ENCODE results near the gene LYPD6.
A peak's percentile ranks its signal among the peaks of the same experiment; 100 is the strongest.

The LYPD6 gene

GRCh38 chr2:149468636-149469035 is 138.2 kb downstream of the LYPD6 start:
- peaks cover 7 to 14% of the 10 kb centered on the region in 2 experiments for H3K4me1 ChIP-seq (ENCODE audit: control insufficient read depth in 1 of 2, insufficient read depth in 2 of 2, low read length in 2 of 2)
- no peaks in the 10 kb centered on the region for H3K9me3 ChIP-seq (ENCODE audit: insufficient read depth, low read depth, low read length)
- H4K91ac ChIP-seq (ENCODE audit: low read depth, low read length), result peak overlapping the region; percentile 45
- no peak overlapping the region for H3K4me3 ChIP-seq (ENCODE audit: low read depth, low read length)
- no peak overlapping the region for H3K23ac ChIP-seq (ENCODE audit: low read length)
- no peak overlapping the region for H3K4ac ChIP-seq (ENCODE audit: low read depth, low read length)
- H2BK120ac ChIP-seq (ENCODE audit: insufficient read depth, low read length, poor library complexity), result peak overlapping the region; percentile 48
- H2AK5ac ChIP-seq (ENCODE audit: low read length), result peak overlapping the region; percentile 15
- no peak for DNase-seq
- H3K4me2 ChIP-seq (ENCODE audit: low read length), result no peak overlapping the region
- no CpG with 5 or more reads among the region's 4 CpGs for WGBS (ENCODE audit: extremely low coverage, insufficient coverage, insufficient read length)
- H3K9ac ChIP-seq (ENCODE audit: low read length), result no peak overlapping the region
- no peak overlapping the region for H4K8ac ChIP-seq (ENCODE audit: low read depth, low read length)
- peak overlapping the region; percentile 57 for H3K14ac ChIP-seq (ENCODE audit: low read length)
- no peak overlapping the region for H4K12ac ChIP-seq (ENCODE audit: low read depth, low read length)
- H3K27me3 ChIP-seq (ENCODE audit: insufficient read depth, low read length), result no peaks in the 10 kb centered on the region
- H2AFZ ChIP-seq (ENCODE audit: insufficient read depth, low read length, poor library complexity), result no peak overlapping the region
- peaks cover 21% of the 10 kb centered on the region for H3K79me1 ChIP-seq (ENCODE audit: low read length)
- H3K18ac ChIP-seq (ENCODE audit: low read length), result peak overlapping the region; percentile 25
- peak overlapping the region; percentile 55 for H2BK12ac ChIP-seq (ENCODE audit: low read length)
- peak overlapping the region; percentile 97 for H3K27ac ChIP-seq (ENCODE audit: low read depth, low read length)
- peaks cover 5 to 22% of the 10 kb centered on the region in 2 experiments for H3K36me3 ChIP-seq (ENCODE audit: control insufficient read depth in 1 of 2, insufficient read depth in 2 of 2, low read length in 2 of 2)
- peaks cover 2% of the 10 kb centered on the region for H3K79me2 ChIP-seq (ENCODE audit: control insufficient read depth, insufficient read depth, low read length, poor library complexity)
- peak overlapping the region; percentile 14 for H2BK5ac ChIP-seq (ENCODE audit: low read depth, low read length, poor library complexity)

- Histone ChIP-seq H3K4me3 (ENCODE audit: low read depth, low read length) (no peak overlapping the region), H2BK120ac (ENCODE audit: insufficient read depth, low read length, poor library complexity) (no peak overlapping the region), H3K18ac (ENCODE audit: low read length) (no peak overlapping the region), H3K4me2 (ENCODE audit: low read length) (no peak overlapping the region), H3K23ac (ENCODE audit: low read length) (no peak overlapping the region), H3K9me3 (ENCODE audit: insufficient read depth, low read depth, low read length) (no peaks in the 10 kb centered on the region), H4K91ac (ENCODE audit: low read depth, low read length) (peak overlapping the region; percentile 19), H2BK5ac (ENCODE audit: low read depth, low read length, poor library complexity) (no peak overlapping the region), H3K9ac (ENCODE audit: low read length) (no peak overlapping the region), H3K27me3 (ENCODE audit: insufficient read depth, low read length) (no peaks in the 10 kb centered on the region), H4K12ac (ENCODE audit: low read depth, low read length) (no peak overlapping the region), H3K4me1 (ENCODE audit: control insufficient read depth in 1 of 2, insufficient read depth in 2 of 2, low read length in 2 of 2) (peaks cover 7 to 12% of the 10 kb centered on the region in 2 experiments), H3K4ac (ENCODE audit: low read depth, low read length) (no peak overlapping the region), H4K8ac (ENCODE audit: low read depth, low read length) (no peak overlapping the region), H3K79me2 (ENCODE audit: control insufficient read depth, insufficient read depth, low read length, poor library complexity) (peaks cover 2% of the 10 kb centered on the region), H3K27ac (ENCODE audit: low read depth, low read length) (no peak overlapping the region), H2AK5ac (ENCODE audit: low read length) (no peak overlapping the region), H3K14ac (ENCODE audit: low read length) (no peak overlapping the region), H3K79me1 (ENCODE audit: low read length) (peaks cover 18% of the 10 kb centered on the region), H2AFZ (ENCODE audit: insufficient read depth, low read length, poor library complexity) (no peak overlapping the region), H2BK12ac (ENCODE audit: low read length) (no peak overlapping the region), H3K36me3 (ENCODE audit: control insufficient read depth in 1 of 2, insufficient read depth in 2 of 2, low read length in 2 of 2) (peaks cover 11 to 25% of the 10 kb centered on the region in 2 experiments)
- no CpG with 5 or more reads among the region's 7 CpGs for WGBS (ENCODE audit: extremely low coverage, insufficient coverage, insufficient read length)
- no peak for DNase-seq
These were observed 139.7 kb downstream of the LYPD6 start for GRCh38 chr2:149470046-149470445.

GRCh38 chr2:149472413-149472812 is 142.0 kb downstream of the LYPD6 start:
- H2BK120ac ChIP-seq (ENCODE audit: insufficient read depth, low read length, poor library complexity), result no peak overlapping the region
- no peak overlapping the region for H3K4ac ChIP-seq (ENCODE audit: low read depth, low read length)
- H2AK5ac ChIP-seq (ENCODE audit: low read length), result no peak overlapping the region
- no peak overlapping the region for H3K27ac ChIP-seq (ENCODE audit: low read depth, low read length)
- no peak overlapping the region for H4K8ac ChIP-seq (ENCODE audit: low read depth, low read length)
- H4K12ac ChIP-seq (ENCODE audit: low read depth, low read length), result no peak overlapping the region
- peaks cover 13 to 25% of the 10 kb centered on the region in 2 experiments for H3K36me3 ChIP-seq (ENCODE audit: control insufficient read depth in 1 of 2, insufficient read depth in 2 of 2, low read length in 2 of 2)
- no peak overlapping the region for H3K23ac ChIP-seq (ENCODE audit: low read length)
- no peak overlapping the region for H2AFZ ChIP-seq (ENCODE audit: insufficient read depth, low read length, poor library complexity)
- H3K9me3 ChIP-seq (ENCODE audit: insufficient read depth, low read depth, low read length), result peaks cover 3% of the 10 kb centered on the region
- peaks cover 14% of the 10 kb centered on the region for H3K79me1 ChIP-seq (ENCODE audit: low read length)
- H3K18ac ChIP-seq (ENCODE audit: low read length), result no peak overlapping the region
- H4K91ac ChIP-seq (ENCODE audit: low read depth, low read length), result no peak overlapping the region
- H3K4me2 ChIP-seq (ENCODE audit: low read length), result no peak overlapping the region
- DNase-seq, result no peak
- no peak overlapping the region for H2BK5ac ChIP-seq (ENCODE audit: low read depth, low read length, poor library complexity)
- H3K14ac ChIP-seq (ENCODE audit: low read length), result no peak overlapping the region
- H3K4me3 ChIP-seq (ENCODE audit: low read depth, low read length), result no peak overlapping the region
- no peaks in the 10 kb centered on the region for H3K27me3 ChIP-seq (ENCODE audit: insufficient read depth, low read length)
- H2BK12ac ChIP-seq (ENCODE audit: low read length), result no peak overlapping the region
- no peak overlapping the region for H3K9ac ChIP-seq (ENCODE audit: low read length)
- H3K4me1 ChIP-seq (ENCODE audit: control insufficient read depth in 1 of 2, insufficient read depth in 2 of 2, low read length in 2 of 2), result peaks cover 2 to 6% of the 10 kb centered on the region in 2 experiments
- H3K79me2 ChIP-seq (ENCODE audit: control insufficient read depth, insufficient read depth, low read length, poor library complexity), result no peaks in the 10 kb centered on the region
- WGBS (ENCODE audit: extremely low coverage, insufficient coverage, insufficient read length), result no CpG with 5 or more reads among the region's 2 CpGs

GRCh38 chr2:149473068-149473467 is 142.7 kb downstream of the LYPD6 start:
- Histone ChIP-seq H4K8ac (ENCODE audit: low read depth, low read length) (no peak overlapping the region), H3K79me2 (ENCODE audit: control insufficient read depth, insufficient read depth, low read length, poor library complexity) (no peaks in the 10 kb centered on the region), H3K27ac (ENCODE audit: low read depth, low read length) (no peak overlapping the region), H3K4me3 (ENCODE audit: low read depth, low read length) (no peak overlapping the region), H3K79me1 (ENCODE audit: low read length) (peaks cover 10% of the 10 kb centered on the region), H3K9ac (ENCODE audit: low read length) (no peak overlapping the region), H3K9me3 (ENCODE audit: insufficient read depth, low read depth, low read length) (peaks cover 3% of the 10 kb centered on the region), H3K36me3 (ENCODE audit: control insufficient read depth in 1 of 2, insufficient read depth in 2 of 2, low read length in 2 of 2) (peaks cover 13 to 25% of the 10 kb centered on the region in 2 experiments), H3K4me1 (ENCODE audit: control insufficient read depth in 1 of 2, insufficient read depth in 2 of 2, low read length in 2 of 2) (peaks cover 2 to 6% of the 10 kb centered on the region in 2 experiments), H2AK5ac (ENCODE audit: low read length) (no peak overlapping the region), H3K23ac (ENCODE audit: low read length) (no peak overlapping the region), H3K18ac (ENCODE audit: low read length) (no peak overlapping the region), H3K27me3 (ENCODE audit: insufficient read depth, low read length) (no peaks in the 10 kb centered on the region), H4K12ac (ENCODE audit: low read depth, low read length) (no peak overlapping the region), H3K4me2 (ENCODE audit: low read length) (no peak overlapping the region), H4K91ac (ENCODE audit: low read depth, low read length) (no peak overlapping the region), H2BK12ac (ENCODE audit: low read length) (peak overlapping the region; percentile 53), H2AFZ (ENCODE audit: insufficient read depth, low read length, poor library complexity) (no peak overlapping the region), H2BK5ac (ENCODE audit: low read depth, low read length, poor library complexity) (no peak overlapping the region), H2BK120ac (ENCODE audit: insufficient read depth, low read length, poor library complexity) (no peak overlapping the region), H3K14ac (ENCODE audit: low read length) (no peak overlapping the region), H3K4ac (ENCODE audit: low read depth, low read length) (no peak overlapping the region)
- WGBS (ENCODE audit: extremely low coverage, insufficient coverage, insufficient read length), result no CpG with 5 or more reads among the region's 1 CpG
- DNase-seq, result no peak
